Endodermal cell (in vitro differentiated cells): Measurements from ENCODE around the gene TRPV4. TPM values are rescaled to one million over a fixed set of nuclear protein-coding genes. Genes with fewer than 3 reads are reported as not detected.
"Not testable (repeated sequence)": the region's sequence is repeated elsewhere in the genome, so short reads cannot be mapped to it uniquely, and the experiment has no call there.

Source experiments
- DNase-seq: peaks from one replicate; pipeline ENCODE4 v3.0.0-alpha.2; 2017
- H3K27ac ChIP-seq: 2 replicates; pipeline ENCODE4 v1.5.1; 2013; ENCODE audit warnings: mild to moderate bottlenecking, low read depth, low read length, moderate library complexity
- H3K27me3 ChIP-seq: 2 replicates; pipeline ENCODE4 v1.6.1; 2013; ENCODE audit warnings: mild to moderate bottlenecking, low read length, moderate library complexity; ENCODE audit not compliant: insufficient read depth, control insufficient read depth, poor library complexity, severe bottlenecking
- H3K36me3 ChIP-seq: 2 replicates; pipeline ENCODE4 v1.7.0; 2013; ENCODE audit warnings: mild to moderate bottlenecking, low read length, moderate library complexity; ENCODE audit not compliant: control insufficient read depth, insufficient read depth
- H3K4me1 ChIP-seq: one replicate; pipeline ENCODE4 v1.7.0; 2013; ENCODE audit warnings: low read length; ENCODE audit not compliant: control insufficient read depth, insufficient read depth
- H3K4me3 ChIP-seq: 2 replicates; pipeline ENCODE4 v1.5.1; 2013; ENCODE audit warnings: mild to moderate bottlenecking, low read length, moderate library complexity
- H3K9ac ChIP-seq: 2 replicates; pipeline ENCODE4 v1.6.1; 2013; ENCODE audit warnings: mild to moderate bottlenecking, low read length, moderate library complexity; ENCODE audit not compliant: poor library complexity, severe bottlenecking; ENCODE audit errors: extremely low read depth
- H3K9me3 ChIP-seq: 2 replicates; pipeline ENCODE4 v1.6.1; 2013; ENCODE audit warnings: mild to moderate bottlenecking, low read length, moderate library complexity; ENCODE audit not compliant: control insufficient read depth
- H3K27ac Mint-ChIP-seq: 2 replicates; pipeline ENCODE4 v1.8.0; 2020; ENCODE audit warnings: mixed read lengths
- H3K27me3 Mint-ChIP-seq: 2 replicates; pipeline ENCODE4 v1.8.0; 2021; ENCODE audit warnings: mild to moderate bottlenecking, mixed read lengths; ENCODE audit not compliant: insufficient read depth
- H3K36me3 Mint-ChIP-seq: 2 replicates; pipeline ENCODE4 v1.8.0; 2020; ENCODE audit warnings: low read depth, mixed read lengths
- H3K4me1 Mint-ChIP-seq: 2 replicates; pipeline ENCODE4 v1.8.0; 2020; ENCODE audit warnings: mixed read lengths
- H3K4me3 Mint-ChIP-seq: 2 replicates; pipeline ENCODE4 v1.8.0; 2020; ENCODE audit warnings: mild to moderate bottlenecking, moderate library complexity, mixed read lengths
- H3K9me3 Mint-ChIP-seq: 2 replicates; pipeline ENCODE4 v1.8.0; 2020; ENCODE audit warnings: mild to moderate bottlenecking, mixed read lengths
- WGBS, 2 experiments: methylation state at CpG; one replicate each; pipeline versions ENCODE4 v1.1.5 to v1.1.7; 2013; ENCODE audit warnings: missing lambda C conversion rate in 2 of 2, mixed read lengths in 1 of 2; ENCODE audit not compliant: insufficient coverage in 1 of 2, insufficient read length in 1 of 2; 5-methylcytosine and 5-hydroxymethylcytosine counted together
- total RNA-seq, 2 donors: library from RNA; stranded (reverse); fragmentation: NEBNext Ultra II Directional in 1 of 2; extraction: Animal tissue kit (Norgen Biotek cat#: 25700) in 1 of 2; gene quantifications; 2 replicates in 1 of 2; 3 replicates in 1 of 2; pipeline ENCODE4 v1.2.1, GENCODE V29; 2021
- TF ChIP-seq, protein P1 (sequence below): fragments of 200-600 bp; sonication (generic); conservative IDR thresholded peaks from 2 replicates; pipeline ENCODE4 v1.5.0; 2021; ENCODE audit warnings: antibody characterized with exemption, mild to moderate bottlenecking

TRPV4 gene
- total RNA-seq, 2 donors from 2014 or later = 14.0 to 14.2 TPM

DNA sequence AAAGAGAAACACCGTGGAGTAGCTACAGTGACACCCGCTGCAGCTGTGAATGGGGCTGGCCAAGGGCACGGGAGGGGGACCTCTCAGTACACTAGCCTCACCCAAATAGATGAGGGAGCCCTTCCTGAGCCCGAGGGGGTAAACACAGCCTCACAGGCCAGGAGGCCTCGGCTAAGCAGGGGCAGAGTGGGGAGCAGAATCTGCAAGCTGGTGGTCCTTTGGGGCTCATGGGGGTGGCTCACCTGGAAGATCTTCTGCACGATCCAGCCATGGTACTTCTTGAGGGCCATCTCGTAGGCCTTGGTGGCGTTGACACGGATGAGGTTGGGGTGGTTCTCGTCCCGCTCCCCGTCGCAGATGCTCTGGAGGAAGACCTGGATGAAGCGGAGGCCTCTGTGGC is 22.2 kb upstream of the TRPV4 start:
- Mint-ChIP-seq H3K4me1 (no peaks in the 10 kb centered on the region), H3K27me3 (no peaks in the 10 kb centered on the region), H3K4me3 (no peak overlapping the region), H3K36me3 (peaks cover 33% of the 10 kb centered on the region), H3K27ac (no peak overlapping the region), H3K9me3 (no peaks in the 10 kb centered on the region)
- Histone ChIP-seq H3K27ac (no peak overlapping the region), H3K4me1 (no peaks in the 10 kb centered on the region), H3K27me3 (no peaks in the 10 kb centered on the region), H3K4me3 (no peak overlapping the region), H3K36me3 (peaks cover 9% of the 10 kb centered on the region), H3K9ac (no peak overlapping the region), H3K9me3 (no peaks in the 10 kb centered on the region)
- TF ChIP-seq, protein P1, sequence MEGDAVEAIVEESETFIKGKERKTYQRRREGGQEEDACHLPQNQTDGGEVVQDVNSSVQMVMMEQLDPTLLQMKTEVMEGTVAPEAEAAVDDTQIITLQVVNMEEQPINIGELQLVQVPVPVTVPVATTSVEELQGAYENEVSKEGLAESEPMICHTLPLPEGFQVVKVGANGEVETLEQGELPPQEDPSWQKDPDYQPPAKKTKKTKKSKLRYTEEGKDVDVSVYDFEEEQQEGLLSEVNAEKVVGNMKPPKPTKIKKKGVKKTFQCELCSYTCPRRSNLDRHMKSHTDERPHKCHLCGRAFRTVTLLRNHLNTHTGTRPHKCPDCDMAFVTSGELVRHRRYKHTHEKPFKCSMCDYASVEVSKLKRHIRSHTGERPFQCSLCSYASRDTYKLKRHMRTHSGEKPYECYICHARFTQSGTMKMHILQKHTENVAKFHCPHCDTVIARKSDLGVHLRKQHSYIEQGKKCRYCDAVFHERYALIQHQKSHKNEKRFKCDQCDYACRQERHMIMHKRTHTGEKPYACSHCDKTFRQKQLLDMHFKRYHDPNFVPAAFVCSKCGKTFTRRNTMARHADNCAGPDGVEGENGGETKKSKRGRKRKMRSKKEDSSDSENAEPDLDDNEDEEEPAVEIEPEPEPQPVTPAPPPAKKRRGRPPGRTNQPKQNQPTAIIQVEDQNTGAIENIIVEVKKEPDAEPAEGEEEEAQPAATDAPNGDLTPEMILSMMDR = no peak
- WGBS, 2 experiments = 93 to 97% methylated on average over 11 to 14 of the region's 14 CpGs
- no peak for DNase-seq

- H3K9me3 ChIP-seq, H3K36me3 ChIP-seq, H3K9me3 Mint-ChIP-seq, H3K27me3 ChIP-seq, H3K27me3 Mint-ChIP-seq, H3K9ac ChIP-seq, H3K27ac ChIP-seq, DNase-seq, H3K27ac Mint-ChIP-seq, H3K4me1 ChIP-seq, H3K4me3 Mint-ChIP-seq, H3K4me3 ChIP-seq, H3K4me1 Mint-ChIP-seq: not testable (repeated sequence)
- 85 to 90% methylated on average over 5 to 6 of the region's 6 CpGs for WGBS, 2 experiments
- H3K36me3 Mint-ChIP-seq = peaks cover 18% of the 10 kb centered on the region
Measured at GRCh38 chr12:109850518-109850917, 17.3 kb upstream of the TRPV4 start.

DNA sequence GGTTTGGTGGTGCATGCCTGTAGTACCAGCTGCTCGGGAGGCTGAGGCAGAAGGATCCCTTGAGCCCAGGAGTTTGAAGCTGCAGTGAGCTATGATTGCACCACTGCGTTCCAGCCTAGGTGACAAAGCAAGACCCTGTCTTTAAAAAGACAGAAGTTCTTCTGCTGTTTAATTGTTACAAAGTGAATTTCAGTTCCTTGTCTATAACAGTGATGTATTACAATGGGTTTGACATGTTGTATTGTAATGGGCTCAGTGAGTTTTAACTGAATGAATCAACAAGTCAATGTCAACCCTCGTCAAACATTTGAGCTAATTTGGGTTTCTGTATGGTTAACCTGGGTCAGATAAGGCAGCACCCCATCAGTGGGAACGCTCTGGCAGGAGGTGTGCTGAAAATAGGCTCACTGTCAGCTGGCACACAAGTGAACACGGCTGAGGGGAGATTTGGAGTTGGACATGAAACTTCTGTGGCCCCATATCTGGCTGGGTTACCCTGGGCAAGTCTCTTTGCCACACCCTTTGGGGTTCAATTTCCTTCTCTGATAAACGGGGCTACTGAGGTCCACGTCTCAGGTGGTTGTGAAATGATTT is 14.0 kb upstream of the TRPV4 start:
- Histone ChIP-seq H3K9me3 (no peaks in the 10 kb centered on the region), H3K27ac (no peak overlapping the region), H3K27me3 (no peaks in the 10 kb centered on the region), H3K4me1 (no peaks in the 10 kb centered on the region), H3K4me3 (no peak overlapping the region), H3K9ac (no peak overlapping the region), H3K36me3 (no peaks in the 10 kb centered on the region)
- Mint-ChIP-seq H3K36me3 (peaks cover 6% of the 10 kb centered on the region), H3K27me3 (no peaks in the 10 kb centered on the region), H3K9me3 (no peaks in the 10 kb centered on the region), H3K27ac (no peak overlapping the region), H3K4me3 (no peak overlapping the region), H3K4me1 (no peaks in the 10 kb centered on the region)
- no peak for DNase-seq
- TF ChIP-seq, protein P1 = no peak
- 75 to 84% methylated on average over 6 to 7 of the region's 7 CpGs for WGBS, 2 experiments

GRCh38 chr12:109845824-109846205 is 12.6 kb upstream of the TRPV4 start:
- Histone ChIP-seq H3K36me3 (no peaks in the 10 kb centered on the region), H3K4me3 (peak overlapping the region; percentile 61), H3K27me3 (no peaks in the 10 kb centered on the region), H3K9ac (no peak overlapping the region), H3K9me3 (no peaks in the 10 kb centered on the region), H3K4me1 (no peaks in the 10 kb centered on the region), H3K27ac (no peak overlapping the region)
- no peaks in the 10 kb centered on the region for H3K9me3 Mint-ChIP-seq
- no peak overlapping the region for H3K27ac Mint-ChIP-seq
- H3K36me3 Mint-ChIP-seq = no peaks in the 10 kb centered on the region
- 81 to 91% methylated on average over 5 to 7 of the region's 7 CpGs for WGBS, 2 experiments
- TF ChIP-seq, protein P1 = no peak
- H3K4me1 Mint-ChIP-seq = no peaks in the 10 kb centered on the region
- H3K27me3 Mint-ChIP-seq = no peaks in the 10 kb centered on the region
- no peak for DNase-seq
- H3K4me3 Mint-ChIP-seq = peak overlapping the region; percentile 6
